SJCRH30 (cell line): ENCODE data around the gene SLC26A9. TPM values are rescaled to one million over a fixed set of nuclear protein-coding genes. Genes with fewer than 3 reads are reported as not detected.

Source experiments
- DNase-seq, 2 experiments: peaks; one replicate each; pipeline ENCODE4 v3.0.0-alpha.2; 2015 to 2020
- H3K27ac ChIP-seq: fragments of 250-450 bp; sonication (Bioruptor Pico); 2 replicates; pipeline ENCODE4 v1.5.1; 2020; ENCODE audit warnings: mild to moderate bottlenecking, moderate library complexity
- H3K27me3 ChIP-seq: fragments of 250-450 bp; sonication (Bioruptor Pico); 2 replicates; pipeline ENCODE4 v1.5.1; 2020; ENCODE audit warnings: mild to moderate bottlenecking, moderate library complexity
- H3K36me3 ChIP-seq: fragments of 250-450 bp; sonication (Bioruptor Pico); 2 replicates; pipeline ENCODE4 v1.5.1; 2020; ENCODE audit warnings: mild to moderate bottlenecking, moderate library complexity
- H3K4me1 ChIP-seq: fragments of 250-450 bp; sonication (Bioruptor Pico); 2 replicates; pipeline ENCODE4 v1.5.1; 2020; ENCODE audit warnings: mild to moderate bottlenecking, moderate library complexity
- H3K4me3 ChIP-seq: fragments of 250-450 bp; sonication (Bioruptor Pico); 2 replicates; pipeline ENCODE4 v1.5.1; 2020; ENCODE audit warnings: mild to moderate bottlenecking, moderate library complexity
- H3K9me3 ChIP-seq: fragments of 250-450 bp; sonication (Bioruptor Pico); replicated peaks from 2 replicates; pipeline ENCODE4 v1.5.1; 2020; ENCODE audit warnings: mild to moderate bottlenecking, moderate library complexity
- total RNA-seq: library from RNA; depleted of rRNA; stranded (reverse); fragments of >200 nt; shearing (Covaris generic); gene quantifications from 2 replicates; pipeline ENCODE4 v1.2.3, GENCODE V29; 2014

The SLC26A9 gene
- total RNA-seq, 1 experiment from 2014 or later = 0.30 TPM

DNA sequence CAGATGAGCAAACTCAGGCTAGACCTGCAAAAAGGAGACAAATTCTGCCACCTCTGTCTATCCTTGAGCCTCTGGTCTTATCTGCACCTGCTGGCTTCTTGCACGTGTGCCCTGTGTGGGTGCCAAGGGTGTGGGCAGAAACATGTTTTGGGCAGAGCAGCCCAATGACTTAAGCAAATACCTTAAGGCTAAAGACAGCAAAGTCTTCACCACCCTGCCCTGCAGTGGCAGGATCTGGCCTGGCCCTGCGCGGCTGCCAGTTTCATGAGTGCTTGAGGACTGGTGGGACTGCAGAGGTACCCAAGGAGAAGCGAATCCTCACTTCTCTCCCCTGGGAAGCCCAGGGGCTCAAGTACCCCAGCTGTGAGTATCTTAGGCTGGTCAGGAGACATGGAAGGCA lies 3.8 kb upstream of the SLC26A9 start:
- Histone ChIP-seq H3K4me1 (peaks cover 7% of the 10 kb centered on the region; the same call in 1 of the 2 replicates), H3K4me3 (no peak overlapping the region), H3K9me3 (no peaks in the 10 kb centered on the region), H3K27ac (no peak overlapping the region), H3K36me3 (no peaks in the 10 kb centered on the region), H3K27me3 (peaks cover 18% of the 10 kb centered on the region)
- no peak for DNase-seq

DNA sequence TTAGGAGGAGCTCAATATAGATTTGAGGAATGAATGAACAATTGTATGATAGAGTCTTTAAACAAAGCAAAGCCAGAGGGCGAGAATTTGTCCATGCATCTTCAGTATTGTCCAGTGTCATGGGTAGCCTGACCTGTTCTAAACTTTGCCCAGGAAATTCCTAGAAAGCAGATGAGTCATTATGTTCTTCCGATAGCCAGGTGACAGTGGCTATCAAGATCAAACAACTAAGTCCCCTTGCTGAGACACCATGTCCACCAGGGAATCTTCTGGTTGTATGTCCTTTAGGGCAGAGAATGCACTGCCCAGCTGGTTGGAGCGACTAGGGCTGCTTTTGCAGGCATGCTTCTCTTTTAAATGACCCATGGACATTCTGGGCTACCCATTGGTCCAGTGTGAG lies 1.8 kb upstream of the SLC26A9 start:
- H3K36me3 ChIP-seq = no peaks in the 10 kb centered on the region
- no peaks in the 10 kb centered on the region for H3K4me1 ChIP-seq
- H3K4me3 ChIP-seq = no peak overlapping the region
- no peak for DNase-seq
- no peaks in the 10 kb centered on the region for H3K9me3 ChIP-seq
- no peak overlapping the region for H3K27ac ChIP-seq
- H3K27me3 ChIP-seq = peaks cover 12% of the 10 kb centered on the region

DNA sequence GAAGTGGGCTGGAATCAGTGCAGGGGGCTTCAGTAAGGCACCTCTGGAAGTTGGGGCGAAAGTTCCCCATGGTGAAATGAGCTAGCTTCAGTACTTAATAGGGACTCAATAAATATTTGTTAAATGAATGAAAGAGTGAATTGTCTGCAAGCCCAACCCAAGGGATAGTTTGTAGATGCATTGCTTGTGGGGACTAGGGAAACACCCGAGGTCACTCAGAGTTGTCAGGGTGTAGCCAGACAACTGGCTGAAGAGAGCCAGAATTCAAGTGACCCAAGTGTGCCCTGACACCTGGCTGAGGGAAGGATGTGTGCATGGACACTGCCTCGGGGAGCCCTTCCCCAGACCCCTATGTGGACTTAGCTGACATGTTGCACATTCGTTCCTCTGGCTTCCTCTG lies 1.3 kb upstream of the SLC26A9 start:
- no peak overlapping the region for H3K4me3 ChIP-seq
- H3K27me3 ChIP-seq = peaks cover 9% of the 10 kb centered on the region
- no peak overlapping the region for H3K27ac ChIP-seq
- H3K4me1 ChIP-seq = no peaks in the 10 kb centered on the region
- no peaks in the 10 kb centered on the region for H3K9me3 ChIP-seq
- DNase-seq = no peak
- no peaks in the 10 kb centered on the region for H3K36me3 ChIP-seq

DNA sequence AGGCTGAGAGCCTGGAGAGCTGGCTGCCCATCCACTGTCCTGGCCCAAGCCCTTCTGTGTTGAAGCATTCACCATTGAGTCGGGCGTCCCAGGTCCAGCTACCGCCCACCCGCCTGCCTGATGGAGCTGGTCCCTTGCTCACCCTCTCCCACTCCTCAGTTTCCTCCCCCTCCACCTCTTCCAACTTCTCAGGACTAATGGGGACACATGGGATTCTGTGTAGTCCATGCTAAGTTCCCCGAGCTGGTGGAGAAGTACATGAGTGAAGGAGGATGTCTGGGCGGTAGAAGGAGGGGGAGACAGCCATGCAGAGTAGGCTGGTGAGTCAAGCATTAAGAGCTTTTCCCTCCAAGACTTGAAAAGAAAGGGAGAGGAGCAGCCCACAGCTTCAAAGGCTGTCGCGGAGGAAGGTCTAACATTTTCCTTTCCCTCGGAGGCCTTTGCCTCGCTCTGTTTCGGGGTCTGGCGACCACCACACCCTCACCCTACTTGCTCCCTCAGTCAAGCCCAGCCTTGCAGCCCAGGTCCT lies 561 bp downstream of the SLC26A9 start:
- DNase-seq = no peak
- Histone ChIP-seq H3K27me3 (peaks cover 11% of the 10 kb centered on the region), H3K4me3 (no peak overlapping the region), H3K9me3 (no peaks in the 10 kb centered on the region), H3K4me1 (no peaks in the 10 kb centered on the region), H3K27ac (no peak overlapping the region), H3K36me3 (no peaks in the 10 kb centered on the region)

DNA sequence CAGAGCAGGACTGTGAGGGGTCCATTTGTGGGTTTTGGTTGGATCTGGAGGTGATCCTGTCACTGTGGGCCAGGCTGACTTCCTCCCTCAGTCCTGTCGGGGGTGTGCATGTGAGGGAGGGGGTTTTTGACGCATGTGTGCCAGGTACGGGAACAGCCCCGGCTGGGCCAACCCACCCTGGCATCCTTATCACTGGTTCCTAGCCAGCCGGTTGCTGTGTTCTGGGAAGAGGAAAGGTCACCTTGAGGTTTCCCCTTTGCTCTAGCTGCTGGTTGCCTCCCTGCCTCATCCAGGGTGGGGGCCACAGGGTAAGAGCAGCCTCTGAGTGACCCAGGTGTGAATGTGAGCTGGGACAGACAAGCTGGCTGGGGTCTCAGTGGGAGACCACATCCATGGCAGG lies 2.5 kb downstream of the SLC26A9 start:
- H3K36me3 ChIP-seq = no peaks in the 10 kb centered on the region
- no peaks in the 10 kb centered on the region for H3K9me3 ChIP-seq
- no peaks in the 10 kb centered on the region for H3K4me1 ChIP-seq
- no peak for DNase-seq
- no peak overlapping the region for H3K4me3 ChIP-seq
- H3K27ac ChIP-seq = no peak overlapping the region
- H3K27me3 ChIP-seq = peaks cover 17% of the 10 kb centered on the region

DNA sequence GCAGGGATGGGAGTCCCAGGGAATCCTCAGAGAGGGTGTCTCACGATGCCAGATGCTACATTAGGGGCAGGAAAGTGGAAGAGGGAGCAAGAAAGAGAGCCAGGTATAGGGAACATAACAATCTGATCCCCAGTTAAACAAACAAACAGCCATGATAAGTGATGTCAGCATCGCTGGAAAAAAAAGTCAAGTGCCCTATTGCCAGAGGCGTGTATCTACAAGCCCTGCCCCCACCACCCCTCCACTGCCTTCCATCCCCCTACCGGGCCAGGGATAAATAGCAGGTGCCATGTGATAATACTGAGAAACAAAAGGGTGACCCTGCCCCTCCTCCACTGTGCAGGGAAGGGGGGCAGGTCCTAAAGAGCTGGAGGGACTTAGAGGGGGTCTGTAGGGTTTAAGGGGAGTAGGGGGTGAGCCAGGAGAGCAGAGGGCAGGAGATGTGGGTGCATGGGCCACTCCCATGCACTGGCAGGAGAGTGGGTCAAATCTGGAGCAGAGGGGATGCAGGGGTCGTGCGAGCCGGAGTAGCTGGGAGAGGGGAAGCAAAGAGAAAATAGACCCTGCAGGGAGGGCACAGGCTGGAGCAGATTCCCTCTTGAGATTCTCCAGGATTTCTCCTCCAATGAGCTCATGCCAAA lies 3.4 kb downstream of the SLC26A9 start:
- Histone ChIP-seq H3K9me3 (no peaks in the 10 kb centered on the region), H3K27ac (no peak overlapping the region), H3K27me3 (peaks cover 20% of the 10 kb centered on the region; the same call in 1 of the 2 replicates), H3K4me3 (no peak overlapping the region), H3K4me1 (no peaks in the 10 kb centered on the region), H3K36me3 (no peaks in the 10 kb centered on the region)
- DNase-seq = no peak

DNA sequence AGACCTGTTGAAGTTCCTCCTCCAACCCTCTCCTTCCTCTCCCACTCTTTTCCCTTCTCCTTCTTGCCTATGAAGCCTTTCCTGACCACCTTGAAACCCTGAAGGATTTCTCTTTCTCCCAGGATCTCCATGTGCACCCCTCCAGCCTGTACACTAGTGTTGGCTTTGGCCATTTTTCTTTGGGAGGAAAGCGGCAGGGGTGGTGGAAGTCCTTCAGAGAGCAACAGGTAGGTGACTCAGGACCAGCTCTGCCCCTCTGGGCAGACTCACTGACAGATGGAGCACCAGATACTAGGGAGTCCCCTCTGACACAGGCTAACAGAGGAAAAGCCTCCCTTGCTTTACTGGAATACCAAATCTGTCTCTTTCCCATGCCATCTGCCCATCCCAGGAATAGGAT lies 4.6 kb downstream of the SLC26A9 start:
- no peaks in the 10 kb centered on the region for H3K4me1 ChIP-seq
- no peaks in the 10 kb centered on the region for H3K36me3 ChIP-seq
- no peak overlapping the region for H3K4me3 ChIP-seq
- no peaks in the 10 kb centered on the region for H3K9me3 ChIP-seq
- DNase-seq = no peak
- H3K27me3 ChIP-seq = peaks cover 24% of the 10 kb centered on the region; the same call in 1 of the 2 replicates
- no peak overlapping the region for H3K27ac ChIP-seq

DNA sequence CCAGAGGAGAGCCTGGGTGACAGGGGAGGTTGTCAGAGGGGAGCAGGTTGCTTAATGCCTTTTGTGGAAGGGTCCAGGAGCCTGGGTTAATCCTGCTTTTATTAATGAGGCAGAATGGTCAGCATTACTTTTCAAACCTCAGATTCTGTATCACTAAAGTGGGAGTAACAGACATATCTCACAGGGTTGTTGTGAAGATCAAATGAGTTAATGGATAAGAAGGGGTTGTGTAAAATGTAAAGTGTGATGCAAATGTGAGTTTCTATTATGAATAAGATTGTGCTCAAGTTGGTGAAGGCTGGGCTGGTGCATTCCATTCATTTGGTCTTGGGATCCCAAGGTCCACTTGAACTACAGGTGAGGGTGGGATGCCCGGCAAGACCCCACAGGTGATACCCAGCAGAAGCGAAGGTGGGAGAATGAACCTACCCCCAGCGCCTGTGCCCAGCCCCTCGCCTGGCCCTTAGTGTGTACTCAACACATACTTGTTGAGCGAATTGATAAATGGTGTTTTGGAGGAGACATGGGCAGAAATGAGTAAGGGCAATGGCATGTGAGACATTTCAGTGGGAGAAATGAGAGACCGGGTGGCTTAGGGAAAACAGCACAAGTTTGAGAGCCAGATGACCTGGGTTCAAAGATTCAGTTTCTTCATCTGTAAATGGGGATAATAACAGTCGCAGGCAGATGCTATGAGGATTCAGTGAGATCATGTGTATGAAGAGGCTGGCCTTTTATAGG lies 6.2 kb downstream of the SLC26A9 start:
- Histone ChIP-seq H3K4me1 (no peaks in the 10 kb centered on the region), H3K36me3 (no peaks in the 10 kb centered on the region), H3K4me3 (no peak overlapping the region), H3K27ac (no peak overlapping the region), H3K27me3 (peaks cover 17% of the 10 kb centered on the region; the same call in 1 of the 2 replicates), H3K9me3 (no peaks in the 10 kb centered on the region)
- no peak for DNase-seq

DNA sequence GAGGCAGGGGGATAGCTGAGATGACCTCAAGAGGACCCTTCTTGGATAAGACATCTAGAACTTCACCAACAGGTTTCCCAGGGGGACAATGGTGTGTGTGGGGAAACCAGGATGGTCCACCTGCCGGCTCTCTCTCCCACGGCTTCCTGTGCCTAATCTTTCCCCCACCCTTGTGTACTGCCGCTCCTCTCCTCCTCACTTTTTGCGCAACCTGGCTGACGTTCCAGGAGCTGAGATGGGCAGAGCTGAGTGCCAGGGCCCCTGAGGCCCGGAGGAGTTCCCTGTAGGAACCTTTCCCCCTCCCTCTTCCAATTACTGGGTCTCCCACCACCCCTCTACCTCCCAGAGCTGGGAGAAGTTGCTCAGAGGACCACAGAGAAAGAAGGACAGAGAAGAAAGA lies 6.9 kb downstream of the SLC26A9 start:
- Histone ChIP-seq H3K27ac (no peak overlapping the region), H3K36me3 (no peaks in the 10 kb centered on the region), H3K4me1 (no peaks in the 10 kb centered on the region), H3K4me3 (no peak overlapping the region), H3K9me3 (no peaks in the 10 kb centered on the region), H3K27me3 (peaks cover 17% of the 10 kb centered on the region; the same call in 1 of the 2 replicates)
- no peak for DNase-seq

DNA sequence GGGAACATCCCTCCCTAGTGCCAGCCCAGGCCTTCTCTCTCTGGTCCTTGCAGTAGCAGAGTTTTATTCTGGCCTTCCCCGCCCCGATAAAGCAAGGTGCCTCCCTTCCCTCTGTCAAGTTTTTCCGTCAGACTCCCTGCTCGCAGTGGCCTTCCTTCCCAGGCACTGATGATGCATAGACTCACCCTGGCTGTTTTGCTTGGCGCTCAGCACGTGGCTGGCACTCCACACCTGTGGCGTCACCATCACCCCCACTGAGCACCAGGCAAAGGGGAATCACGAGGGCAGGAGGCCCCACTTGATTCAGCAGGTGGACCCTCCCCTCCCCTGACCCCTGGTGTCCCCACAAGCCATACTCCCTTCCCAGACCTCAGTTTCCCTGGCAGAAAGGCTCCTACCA lies 7.4 kb downstream of the SLC26A9 start:
- no peak for DNase-seq
- Histone ChIP-seq H3K4me3 (no peak overlapping the region), H3K27me3 (peaks cover 17% of the 10 kb centered on the region; the same call in 1 of the 2 replicates), H3K9me3 (no peaks in the 10 kb centered on the region), H3K4me1 (no peaks in the 10 kb centered on the region), H3K27ac (no peak overlapping the region), H3K36me3 (no peaks in the 10 kb centered on the region)

DNA sequence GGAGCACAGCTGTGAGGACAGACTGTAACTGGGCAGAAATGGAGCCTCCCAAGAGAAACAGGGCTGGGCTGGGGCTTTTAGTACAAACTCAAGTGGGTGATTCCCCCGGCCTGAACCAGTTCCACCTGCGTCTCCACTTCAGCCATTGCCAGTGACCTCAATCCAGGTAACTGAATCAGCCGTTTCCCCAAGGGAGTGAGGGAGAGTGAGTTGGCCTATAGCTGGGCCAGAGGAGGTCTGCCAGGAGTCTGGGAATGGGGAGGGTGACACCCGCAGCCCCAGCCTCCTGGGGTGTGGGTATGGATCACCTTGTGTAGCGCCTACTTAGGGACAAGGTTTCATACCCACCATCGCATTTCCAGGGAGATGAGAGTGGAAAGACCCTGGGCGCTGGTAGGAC lies 8.5 kb downstream of the SLC26A9 start:
- Histone ChIP-seq H3K9me3 (no peaks in the 10 kb centered on the region), H3K4me3 (no peak overlapping the region), H3K36me3 (no peaks in the 10 kb centered on the region), H3K27ac (no peak overlapping the region), H3K27me3 (peaks cover 17% of the 10 kb centered on the region; the same call in 1 of the 2 replicates), H3K4me1 (no peaks in the 10 kb centered on the region)
- DNase-seq = no peak

DNA sequence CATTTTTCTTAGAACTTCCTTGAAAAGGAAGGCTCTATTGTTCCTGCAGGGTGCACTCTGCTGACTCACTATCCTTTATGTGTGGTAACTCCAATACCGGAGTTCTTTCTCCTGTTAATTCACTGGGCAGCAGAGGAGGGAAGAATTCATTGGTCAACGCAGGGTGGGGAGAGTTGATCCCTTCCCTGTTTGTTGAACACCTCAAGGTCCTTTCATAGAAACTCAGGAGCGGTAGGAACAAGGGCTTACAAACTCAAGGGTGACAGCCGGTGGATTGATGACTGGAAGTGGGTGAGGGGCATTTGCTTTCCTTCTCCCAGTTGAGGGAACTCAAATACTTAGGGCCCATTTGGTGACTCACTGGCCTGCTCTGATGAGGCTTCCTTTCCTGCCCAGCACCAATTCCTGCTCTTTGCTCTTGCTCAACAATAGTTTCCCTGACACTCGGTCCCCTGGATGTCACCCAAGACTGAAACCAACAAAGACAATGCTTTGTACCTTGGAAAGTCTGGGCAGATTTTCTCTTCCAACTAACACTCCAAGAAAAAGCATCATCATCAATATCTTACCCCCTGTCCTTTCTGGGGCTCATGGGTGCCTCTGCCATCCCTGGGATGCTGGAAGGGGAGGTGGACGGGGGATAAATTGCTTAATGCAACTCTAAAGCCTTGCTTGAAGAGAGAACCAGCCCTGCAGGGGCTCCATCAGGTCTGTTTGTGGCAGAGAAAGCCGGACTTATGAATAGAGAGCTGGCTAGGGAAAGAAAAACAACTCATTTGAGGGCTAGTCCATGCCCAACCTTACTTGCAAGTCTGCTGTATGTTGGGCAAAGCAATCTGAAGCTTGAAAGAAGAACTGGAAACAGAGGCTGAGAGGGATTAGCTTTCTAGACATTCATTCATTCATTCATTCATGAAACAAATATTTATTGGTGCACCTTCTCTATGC lies 9.3 kb downstream of the SLC26A9 start:
- Histone ChIP-seq H3K36me3 (no peaks in the 10 kb centered on the region), H3K27ac (no peak overlapping the region), H3K27me3 (peaks cover 17% of the 10 kb centered on the region; the same call in 1 of the 2 replicates), H3K9me3 (no peaks in the 10 kb centered on the region), H3K4me1 (no peaks in the 10 kb centered on the region), H3K4me3 (no peak overlapping the region)
- DNase-seq = no peak

DNA sequence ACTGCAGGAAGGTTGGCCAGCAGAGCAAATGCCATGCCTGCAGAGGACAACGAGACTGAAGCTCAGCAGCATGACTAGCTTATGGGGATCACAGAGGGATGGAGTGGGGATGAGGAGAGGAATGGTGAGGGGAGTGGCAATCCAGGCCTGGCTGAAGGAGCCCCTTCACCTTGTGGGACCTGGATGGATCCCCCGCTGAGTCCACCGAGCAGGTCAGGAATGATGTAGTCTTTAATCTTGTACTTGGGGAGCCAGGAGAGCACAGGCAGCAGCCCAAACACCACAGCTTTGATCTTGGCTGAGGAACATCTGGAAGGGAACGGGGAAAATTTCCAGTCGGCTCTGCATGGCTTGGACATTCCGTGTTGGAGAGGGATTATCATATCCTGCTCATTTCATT lies 10.5 kb downstream of the SLC26A9 start:
- peaks cover 13% of the 10 kb centered on the region; the same call in 1 of the 2 replicates for H3K27me3 ChIP-seq
- no peaks in the 10 kb centered on the region for H3K9me3 ChIP-seq
- H3K36me3 ChIP-seq = no peaks in the 10 kb centered on the region
- no peak overlapping the region for H3K27ac ChIP-seq
- no peak overlapping the region for H3K4me3 ChIP-seq
- no peaks in the 10 kb centered on the region for H3K4me1 ChIP-seq
- no peak for DNase-seq

DNA sequence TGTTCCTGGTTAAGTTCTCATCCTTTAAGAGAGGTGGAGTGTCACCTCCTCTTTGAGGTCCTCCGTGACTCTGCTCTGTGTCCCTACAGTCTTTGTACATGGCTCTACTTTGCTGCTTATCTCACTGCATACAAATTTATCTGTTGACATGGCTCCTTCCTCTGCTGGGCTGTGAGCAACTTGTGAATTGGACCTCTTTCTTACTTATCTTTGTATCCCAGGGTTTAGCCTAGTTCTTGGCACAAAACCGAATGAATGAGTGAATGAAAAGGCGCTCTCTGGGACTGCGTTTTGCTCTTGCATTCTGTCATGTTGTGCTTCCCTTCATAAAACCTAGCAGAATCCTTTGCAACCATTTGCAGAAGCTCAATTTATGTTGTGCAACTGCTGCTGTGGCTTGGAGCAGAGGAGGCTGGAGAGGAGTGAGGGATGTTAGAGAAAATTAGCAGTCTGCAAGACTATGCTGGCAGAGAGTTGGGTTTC lies 12.4 kb downstream of the SLC26A9 start:
- Histone ChIP-seq H3K27ac (no peak overlapping the region), H3K4me3 (no peak overlapping the region)
- no peak for DNase-seq

More for the DNA sequence above, 12.4 kb downstream of the SLC26A9 start:
- Histone ChIP-seq H3K27me3 (0 out of 2 replicates have a peak, but pooled peaks cover 6% of the 10 kb centered on the region), H3K9me3 (no peaks in the 10 kb centered on the region), H3K4me1 (peaks cover 15% of the 10 kb centered on the region), H3K36me3 (no peaks in the 10 kb centered on the region)
